ENCODE measurements around the gene ERMAP.
A peak's percentile ranks its signal among the peaks of the same experiment; 100 is the strongest.

ERMAP gene

DNA sequence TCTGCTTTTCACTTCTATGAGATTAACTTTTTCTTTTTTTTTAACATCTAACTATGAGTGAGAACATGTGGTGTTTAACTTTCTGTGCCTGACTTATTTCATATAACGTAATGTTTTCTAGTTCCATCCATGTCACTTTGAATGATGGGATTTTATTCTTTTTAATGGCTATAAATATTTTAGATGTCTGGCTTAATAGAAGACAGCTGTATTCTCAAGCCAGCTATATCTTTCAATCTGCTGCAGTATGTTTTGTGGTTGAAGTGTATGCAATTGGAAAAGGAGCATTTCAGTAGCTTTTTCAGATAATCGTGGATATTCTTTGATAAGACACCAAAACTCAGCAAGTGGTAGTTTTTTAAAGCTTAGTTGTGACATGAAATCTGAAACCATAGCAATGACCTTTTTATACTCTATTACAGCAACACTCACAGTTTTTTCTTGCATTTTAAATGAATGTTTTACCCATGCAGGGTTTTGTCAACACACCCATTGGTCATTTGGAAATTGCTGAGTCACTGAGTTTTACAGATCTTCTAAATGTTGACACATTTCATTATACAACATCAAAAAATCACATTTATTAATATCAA, 6.0 kb downstream of the ERMAP start:
- Histone ChIP-seq H3K36me3 (ENCODE audit: control insufficient read depth in 1 of 2, insufficient read depth in 2 of 2, low read length in 2 of 2) (no peaks in the 10 kb centered on the region), H3K4me2 (ENCODE audit: low read length) (no peak overlapping the region), H2AFZ (ENCODE audit: insufficient read depth, low read length, poor library complexity) (no peak overlapping the region), H4K8ac (ENCODE audit: low read depth, low read length) (no peak overlapping the region), H3K27me3 (ENCODE audit: insufficient read depth, low read length) (no peaks in the 10 kb centered on the region), H2BK12ac (ENCODE audit: low read length) (no peak overlapping the region), H3K4ac (ENCODE audit: low read depth, low read length) (no peak overlapping the region), H3K4me1 (ENCODE audit: control insufficient read depth in 1 of 2, insufficient read depth in 2 of 2, low read length in 2 of 2) (peaks cover 0 to 3% of the 10 kb centered on the region in 2 experiments), H4K12ac (ENCODE audit: low read depth, low read length) (no peak overlapping the region), H2BK120ac (ENCODE audit: insufficient read depth, low read length, poor library complexity) (no peak overlapping the region), H3K79me1 (ENCODE audit: low read length) (no peaks in the 10 kb centered on the region), H3K23ac (ENCODE audit: low read length) (no peak overlapping the region), H3K18ac (ENCODE audit: low read length) (no peak overlapping the region), H3K4me3 (ENCODE audit: low read depth, low read length) (no peak overlapping the region), H3K9me3 (ENCODE audit: insufficient read depth, low read depth, low read length) (no peaks in the 10 kb centered on the region), H3K9ac (ENCODE audit: low read length) (no peak overlapping the region), H2AK5ac (ENCODE audit: low read length) (no peak overlapping the region), H4K91ac (ENCODE audit: low read depth, low read length) (no peak overlapping the region), H2BK5ac (ENCODE audit: low read depth, low read length, poor library complexity) (no peak overlapping the region), H3K79me2 (ENCODE audit: control insufficient read depth, insufficient read depth, low read length, poor library complexity) (no peaks in the 10 kb centered on the region), H3K27ac (ENCODE audit: low read depth, low read length) (no peak overlapping the region), H3K14ac (ENCODE audit: low read length) (no peak overlapping the region)
- WGBS (ENCODE audit: extremely low coverage, insufficient coverage, insufficient read length): no CpG with 5 or more reads among the region's 2 CpGs
- no peak for DNase-seq

DNA sequence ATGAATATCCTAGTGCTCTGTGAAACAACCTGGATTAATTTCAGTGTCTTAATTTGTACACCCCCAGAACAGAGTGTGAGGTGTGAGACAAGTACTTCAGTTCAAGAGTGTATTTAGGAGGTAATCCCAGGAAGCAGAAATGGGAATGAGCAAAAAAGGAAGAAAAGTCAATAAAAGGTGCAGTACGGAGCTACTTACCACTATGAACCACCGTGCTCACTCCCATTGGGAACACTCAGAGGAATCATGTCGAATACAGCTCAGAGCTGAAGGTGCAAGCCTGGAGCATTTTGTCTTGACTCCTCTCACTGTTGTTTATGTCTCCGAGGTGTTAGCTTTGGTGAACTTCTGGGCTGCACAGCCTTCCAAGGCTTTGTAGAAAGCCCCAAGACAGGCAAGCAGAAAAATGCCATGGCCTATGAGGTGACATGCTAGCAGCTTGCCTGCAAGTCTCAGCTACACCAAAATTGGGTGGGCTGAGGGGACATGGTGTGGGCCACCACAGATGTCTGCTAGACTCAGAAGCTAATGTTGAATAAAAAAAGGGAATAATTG, 7.6 kb downstream of the ERMAP start:
- DNase-seq: no peak
- Histone ChIP-seq H2BK12ac (ENCODE audit: low read length) (no peak overlapping the region), H3K27ac (ENCODE audit: low read depth, low read length) (no peak overlapping the region), H3K4me1 (ENCODE audit: control insufficient read depth in 1 of 2, insufficient read depth in 2 of 2, low read length in 2 of 2) (no peaks in the 10 kb centered on the region), H3K4ac (ENCODE audit: low read depth, low read length) (no peak overlapping the region), H3K79me2 (ENCODE audit: control insufficient read depth, insufficient read depth, low read length, poor library complexity) (no peaks in the 10 kb centered on the region), H2BK5ac (ENCODE audit: low read depth, low read length, poor library complexity) (no peak overlapping the region), H3K36me3 (ENCODE audit: control insufficient read depth in 1 of 2, insufficient read depth in 2 of 2, low read length in 2 of 2) (no peaks in the 10 kb centered on the region), H2BK120ac (ENCODE audit: insufficient read depth, low read length, poor library complexity) (no peak overlapping the region), H4K91ac (ENCODE audit: low read depth, low read length) (no peak overlapping the region), H3K4me3 (ENCODE audit: low read depth, low read length) (no peak overlapping the region), H3K14ac (ENCODE audit: low read length) (no peak overlapping the region), H4K12ac (ENCODE audit: low read depth, low read length) (no peak overlapping the region), H2AK5ac (ENCODE audit: low read length) (no peak overlapping the region), H3K79me1 (ENCODE audit: low read length) (no peaks in the 10 kb centered on the region), H4K8ac (ENCODE audit: low read depth, low read length) (peak overlapping the region; percentile 37), H3K23ac (ENCODE audit: low read length) (no peak overlapping the region), H3K18ac (ENCODE audit: low read length) (no peak overlapping the region), H3K27me3 (ENCODE audit: insufficient read depth, low read length) (no peaks in the 10 kb centered on the region), H3K9me3 (ENCODE audit: insufficient read depth, low read depth, low read length) (no peaks in the 10 kb centered on the region), H3K4me2 (ENCODE audit: low read length) (no peak overlapping the region), H3K9ac (ENCODE audit: low read length) (no peak overlapping the region), H2AFZ (ENCODE audit: insufficient read depth, low read length, poor library complexity) (no peak overlapping the region)
- no CpG with 5 or more reads among the region's 4 CpGs for WGBS (ENCODE audit: extremely low coverage, insufficient coverage, insufficient read length)

DNA sequence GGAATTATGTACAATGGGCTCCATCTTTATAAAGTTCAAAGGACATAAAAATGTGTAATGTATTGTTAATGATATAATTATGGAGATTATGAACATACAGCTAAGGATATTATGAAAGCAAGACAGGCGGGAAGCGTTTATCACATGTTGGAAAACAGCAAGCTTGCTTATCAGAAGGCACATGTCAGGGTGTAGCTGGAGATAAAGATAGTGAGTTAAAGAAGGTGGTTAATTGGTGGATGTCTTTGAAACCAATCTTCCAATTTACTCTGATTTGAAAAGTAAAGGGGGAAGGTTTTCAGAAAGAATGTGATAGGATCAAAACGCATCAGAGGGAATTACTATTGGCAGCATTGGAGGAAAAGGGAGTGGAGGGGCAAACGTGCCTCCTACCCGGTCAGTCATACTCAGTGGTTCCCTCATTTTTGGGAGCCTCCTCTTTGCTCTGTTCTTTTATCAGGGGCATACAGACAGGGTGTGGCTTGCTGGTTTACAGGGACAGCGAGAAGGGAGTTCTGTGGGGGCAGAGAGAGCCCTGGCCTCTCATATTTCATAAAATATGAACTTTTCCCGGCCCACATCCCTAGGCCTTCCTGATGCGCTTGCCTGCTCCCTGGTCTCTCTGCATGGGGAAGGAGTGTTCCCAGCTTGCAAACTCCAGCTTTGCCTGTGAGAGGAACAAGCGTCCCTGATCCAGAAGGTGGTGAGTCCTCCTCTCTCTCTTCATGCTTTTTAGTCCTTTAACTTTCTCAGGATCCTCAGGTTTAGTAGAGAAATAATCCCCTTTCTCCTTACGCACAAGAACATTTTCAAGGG, 8.3 kb downstream of the ERMAP start:
- Histone ChIP-seq H2AFZ (ENCODE audit: insufficient read depth, low read length, poor library complexity) (no peak overlapping the region), H3K79me1 (ENCODE audit: low read length) (no peaks in the 10 kb centered on the region), H3K4me3 (ENCODE audit: low read depth, low read length) (no peak overlapping the region), H2AK5ac (ENCODE audit: low read length) (no peak overlapping the region), H2BK120ac (ENCODE audit: insufficient read depth, low read length, poor library complexity) (no peak overlapping the region), H3K27me3 (ENCODE audit: insufficient read depth, low read length) (no peaks in the 10 kb centered on the region), H2BK5ac (ENCODE audit: low read depth, low read length, poor library complexity) (no peak overlapping the region), H3K4me1 (ENCODE audit: control insufficient read depth in 1 of 2, insufficient read depth in 2 of 2, low read length in 2 of 2) (no peaks in the 10 kb centered on the region), H3K23ac (ENCODE audit: low read length) (no peak overlapping the region), H3K18ac (ENCODE audit: low read length) (no peak overlapping the region), H3K27ac (ENCODE audit: low read depth, low read length) (no peak overlapping the region), H3K4ac (ENCODE audit: low read depth, low read length) (no peak overlapping the region), H3K9ac (ENCODE audit: low read length) (no peak overlapping the region), H3K9me3 (ENCODE audit: insufficient read depth, low read depth, low read length) (no peaks in the 10 kb centered on the region), H3K14ac (ENCODE audit: low read length) (no peak overlapping the region), H4K12ac (ENCODE audit: low read depth, low read length) (no peak overlapping the region), H3K79me2 (ENCODE audit: control insufficient read depth, insufficient read depth, low read length, poor library complexity) (no peaks in the 10 kb centered on the region), H4K8ac (ENCODE audit: low read depth, low read length) (no peak overlapping the region), H3K36me3 (ENCODE audit: control insufficient read depth in 1 of 2, insufficient read depth in 2 of 2, low read length in 2 of 2) (peaks cover 0 to under 1% of the 10 kb centered on the region in 2 experiments), H4K91ac (ENCODE audit: low read depth, low read length) (no peak overlapping the region), H3K4me2 (ENCODE audit: low read length) (no peak overlapping the region), H2BK12ac (ENCODE audit: low read length) (no peak overlapping the region)
- no peak for DNase-seq
- no CpG with 5 or more reads among the region's 10 CpGs for WGBS (ENCODE audit: extremely low coverage, insufficient coverage, insufficient read length)

DNA sequence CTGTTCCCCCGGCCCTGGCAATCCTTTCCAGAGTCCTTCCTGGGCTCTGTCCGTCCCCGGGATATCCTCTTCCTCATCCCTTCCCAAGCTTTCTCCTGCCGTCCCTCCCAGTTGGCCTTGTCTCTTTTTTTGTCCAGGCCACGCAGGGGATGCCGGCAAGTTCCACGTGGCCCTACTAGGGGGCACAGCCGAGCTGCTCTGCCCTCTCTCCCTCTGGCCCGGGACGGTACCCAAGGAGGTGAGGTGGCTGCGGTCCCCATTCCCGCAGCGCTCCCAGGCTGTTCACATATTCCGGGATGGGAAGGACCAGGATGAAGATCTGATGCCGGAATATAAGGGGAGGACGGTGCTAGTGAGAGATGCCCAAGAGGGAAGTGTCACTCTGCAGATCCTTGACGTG, 13.7 kb downstream of the ERMAP start:
- H2BK120ac ChIP-seq (ENCODE audit: insufficient read depth, low read length, poor library complexity): no peak overlapping the region
- H3K4me3 ChIP-seq (ENCODE audit: low read depth, low read length): no peak overlapping the region
- no peaks in the 10 kb centered on the region for H3K9me3 ChIP-seq (ENCODE audit: insufficient read depth, low read depth, low read length)
- no peak overlapping the region for H3K4me2 ChIP-seq (ENCODE audit: low read length)
- no peak overlapping the region for H4K12ac ChIP-seq (ENCODE audit: low read depth, low read length)
- H3K36me3 ChIP-seq (ENCODE audit: control insufficient read depth in 1 of 2, insufficient read depth in 2 of 2, low read length in 2 of 2): peaks cover 0 to 2% of the 10 kb centered on the region in 2 experiments
- H3K4ac ChIP-seq (ENCODE audit: low read depth, low read length): no peak overlapping the region
- H3K79me1 ChIP-seq (ENCODE audit: low read length): no peaks in the 10 kb centered on the region
- H3K9ac ChIP-seq (ENCODE audit: low read length): no peak overlapping the region
- H3K18ac ChIP-seq (ENCODE audit: low read length): no peak overlapping the region
- H2BK12ac ChIP-seq (ENCODE audit: low read length): no peak overlapping the region
- no peak overlapping the region for H2AFZ ChIP-seq (ENCODE audit: insufficient read depth, low read length, poor library complexity)
- no CpG with 5 or more reads among the region's 17 CpGs for WGBS (ENCODE audit: extremely low coverage, insufficient coverage, insufficient read length)
- H3K79me2 ChIP-seq (ENCODE audit: control insufficient read depth, insufficient read depth, low read length, poor library complexity): no peaks in the 10 kb centered on the region
- H3K14ac ChIP-seq (ENCODE audit: low read length): no peak overlapping the region
- no peak overlapping the region for H4K8ac ChIP-seq (ENCODE audit: low read depth, low read length)
- DNase-seq: no peak
- no peak overlapping the region for H2AK5ac ChIP-seq (ENCODE audit: low read length)
- no peaks in the 10 kb centered on the region for H3K27me3 ChIP-seq (ENCODE audit: insufficient read depth, low read length)
- peaks cover 0 to 3% of the 10 kb centered on the region in 2 experiments for H3K4me1 ChIP-seq (ENCODE audit: control insufficient read depth in 1 of 2, insufficient read depth in 2 of 2, low read length in 2 of 2)
- H3K27ac ChIP-seq (ENCODE audit: low read depth, low read length): no peak overlapping the region
- no peak overlapping the region for H3K23ac ChIP-seq (ENCODE audit: low read length)
- H4K91ac ChIP-seq (ENCODE audit: low read depth, low read length): no peak overlapping the region
- H2BK5ac ChIP-seq (ENCODE audit: low read depth, low read length, poor library complexity): no peak overlapping the region
